Left forelimb (tissue), 1 donor: Measurements from ENCODE around the gene SERINC2.
"Not testable (repeated sequence)": the region's sequence is repeated elsewhere in the genome, so short reads cannot be mapped to it uniquely, and the experiment has no call there.

ENCODE experiments used
- DNase-seq: peaks from one replicate; pipeline ENCODE4 v3.0.0-alpha.2; 2018; ENCODE audit warnings: low spot score

The SERINC2 gene

GRCh38 chr1:31383967-31384366 lies 29.0 kb upstream of the SERINC2 start:
- DNase-seq, result no peak

- DNase-seq, result not testable (repeated sequence)
Observed at GRCh38 chr1:31386576-31387243, 26.3 kb upstream of the SERINC2 start.

- no peak for DNase-seq
Observed at GRCh38 chr1:31387612-31388011, 25.4 kb upstream of the SERINC2 start.

GRCh38 chr1:31389616-31390015 lies 23.4 kb upstream of the SERINC2 start:
- DNase-seq, result no peak

- no peak for DNase-seq
Observed at GRCh38 chr1:31390071-31390470, 22.9 kb upstream of the SERINC2 start.

- DNase-seq, result no peak
Observed at GRCh38 chr1:31393463-31393862, 19.6 kb upstream of the SERINC2 start.

GRCh38 chr1:31394584-31395193 lies 18.3 kb upstream of the SERINC2 start:
- DNase-seq, result peak; percentile 87

GRCh38 chr1:31396633-31397351 lies 16.2 kb upstream of the SERINC2 start:
- DNase-seq, result no peak

- DNase-seq, result no peak
Observed at GRCh38 chr1:31397360-31398095, 15.5 kb upstream of the SERINC2 start.

- DNase-seq, result no peak
Observed at GRCh38 chr1:31398246-31398645, 14.8 kb upstream of the SERINC2 start.

GRCh38 chr1:31399976-31400375 lies 13.0 kb upstream of the SERINC2 start:
- DNase-seq, result no peak

GRCh38 chr1:31400393-31400792 lies 12.6 kb upstream of the SERINC2 start:
- DNase-seq, result no peak

GRCh38 chr1:31401241-31401640 lies 11.8 kb upstream of the SERINC2 start:
- DNase-seq, result no peak

GRCh38 chr1:31405578-31406245 lies 7.3 kb upstream of the SERINC2 start:
- no peak for DNase-seq

GRCh38 chr1:31407029-31407626 lies 5.9 kb upstream of the SERINC2 start:
- no peak for DNase-seq

- no peak for DNase-seq
Observed at GRCh38 chr1:31408788-31409318, 4.2 kb upstream of the SERINC2 start.

GRCh38 chr1:31409946-31410858 lies 2.8 kb upstream of the SERINC2 start:
- DNase-seq, result no peak

GRCh38 chr1:31410871-31411270 lies 2.1 kb upstream of the SERINC2 start:
- DNase-seq, result no peak

GRCh38 chr1:31412205-31412604 lies 808 bp upstream of the SERINC2 start:
- DNase-seq, result no peak

- DNase-seq, result peak; percentile 87
Observed at GRCh38 chr1:31413405-31414001, 490 bp downstream of the SERINC2 start.
